Activated CD8-positive, alpha-beta T cell treated with anti-CD3 and anti-CD28 coated beads for 36 hours (primary cell): Measurements from ENCODE around the gene VAMP1. TPM values are rescaled to one million over a fixed set of nuclear protein-coding genes. Genes with fewer than 3 reads are reported as not detected.

Experiments
- ATAC-seq: fragments of 200-7000 bp; cut with Tn5 transposase; one replicate; pipeline ENCODE4 v1.10.0; 2021; ENCODE audit warnings: mild to moderate bottlenecking, moderate library complexity
- CTCF ChIA-PET: fragments of 350-600 bp; sonication (Branson Sonifier 250); formaldehyde crosslinking; loops from one replicate; lab custom pipeline; 2021; ENCODE audit warnings: antibody characterized with exemption; lab: Charles Lee
- POLR2A ChIA-PET: fragments of 350-600 bp; sonication (Branson Sonifier 250); formaldehyde crosslinking; loops from one replicate; lab custom pipeline; 2021; ENCODE audit warnings: antibody characterized with exemption; lab: Charles Lee
- DNase-seq: peaks from one replicate; pipeline ENCODE4 v3.0.0-alpha.2; 2020
- H3K27ac Mint-ChIP-seq: one replicate; pipeline ENCODE4 v1.8.0; 2021; ENCODE audit warnings: mild to moderate bottlenecking, mixed read lengths
- H3K27me3 Mint-ChIP-seq: one replicate; pipeline ENCODE4 v1.8.0; 2021; ENCODE audit warnings: mixed read lengths
- H3K36me3 Mint-ChIP-seq: one replicate; pipeline ENCODE4 v1.8.0; 2021; ENCODE audit warnings: low read depth, mixed read lengths
- H3K4me1 Mint-ChIP-seq: one replicate; pipeline ENCODE4 v1.8.0; 2021; ENCODE audit warnings: low read depth, mixed read lengths
- H3K4me3 Mint-ChIP-seq: one replicate; pipeline ENCODE4 v1.8.0; 2021; ENCODE audit warnings: mild to moderate bottlenecking, moderate library complexity, mixed read lengths
- H3K9me3 Mint-ChIP-seq: one replicate; pipeline ENCODE4 v1.8.0; 2021; ENCODE audit warnings: mixed read lengths
- intact Hi-C: fragments of 100-400 bp; cut with micrococcal nuclease; formaldehyde crosslinking; loops from one replicate; pipeline ENCODE4 v1.10.0; 2022
- total RNA-seq, 2 experiments: library from RNA; stranded (reverse); gene quantifications; one replicate each; pipeline ENCODE4 v1.2.3, GENCODE V29; 2021
- TF ChIP-seq, protein P1 (sequence below): fragments of 200-600 bp; IDR thresholded peaks from one replicate; pipeline ENCODE4 v1.8.0; 2022; ENCODE audit warnings: antibody characterized with exemption, mild to moderate bottlenecking

VAMP1 gene
- total RNA-seq, 2 experiments from 2014 or later: 50.0 to 51.2 TPM

DNA sequence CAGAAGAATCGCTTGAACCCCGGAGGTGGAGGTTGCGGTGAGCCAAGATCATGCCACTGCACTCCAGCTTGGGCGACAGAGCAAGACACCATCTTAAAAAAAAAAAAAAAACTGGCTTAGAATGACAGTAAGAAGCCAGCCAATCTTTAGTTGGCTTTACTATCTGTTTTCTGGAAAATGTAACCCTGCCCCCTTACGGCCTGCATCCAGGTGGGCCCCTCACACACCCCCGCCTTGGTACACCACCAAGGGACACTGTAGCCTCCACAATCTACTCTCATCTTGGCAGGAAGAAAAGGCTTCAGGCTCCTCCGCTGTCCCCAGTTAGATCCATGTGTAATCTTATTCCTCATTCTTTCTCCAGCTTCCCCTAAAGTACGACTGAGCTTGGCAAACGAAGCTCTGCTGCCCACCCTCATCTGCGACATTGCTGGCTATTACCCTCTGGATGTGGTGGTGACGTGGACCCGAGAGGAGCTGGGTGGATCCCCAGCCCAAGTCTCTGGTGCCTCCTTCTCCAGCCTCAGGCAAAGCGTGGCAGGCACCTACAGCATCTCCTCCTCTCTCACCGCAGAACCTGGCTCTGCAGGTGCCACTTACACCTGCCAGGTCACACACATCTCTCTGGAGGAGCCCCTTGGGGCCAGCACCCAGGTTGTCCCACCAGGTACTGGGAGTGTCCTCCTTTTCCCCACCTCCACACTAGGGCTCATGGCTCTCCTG is 12.0 kb downstream of the VAMP1 start:
- Mint-ChIP-seq H3K27me3 (no peaks in the 10 kb centered on the region), H3K9me3 (no peaks in the 10 kb centered on the region), H3K27ac (peak overlapping the region; percentile 60), H3K4me3 (no peak overlapping the region), H3K4me1 (peaks cover 81% of the 10 kb centered on the region), H3K36me3 (peaks cover 92% of the 10 kb centered on the region)
- intact Hi-C loops: no loop called here
- POLR2A ChIA-PET: interaction anchor here (1.1 to 14.3 kb wide), 6 partner anchors 11 to 77 kb away, joined by 3 to 267 read pairs (median 72); partner anchors contain the start of genes CD27, GAPDH and VAMP1
- CTCF ChIA-PET: interaction anchor here (0.8 to 6.6 kb wide), 3 partner anchors 16 to 79 kb away, joined by 4 to 101 read pairs (median 8); no protein-coding TSS in a partner anchor
- DNase-seq (no peak), ATAC-seq (no peak)
- TF ChIP-seq, protein P1, sequence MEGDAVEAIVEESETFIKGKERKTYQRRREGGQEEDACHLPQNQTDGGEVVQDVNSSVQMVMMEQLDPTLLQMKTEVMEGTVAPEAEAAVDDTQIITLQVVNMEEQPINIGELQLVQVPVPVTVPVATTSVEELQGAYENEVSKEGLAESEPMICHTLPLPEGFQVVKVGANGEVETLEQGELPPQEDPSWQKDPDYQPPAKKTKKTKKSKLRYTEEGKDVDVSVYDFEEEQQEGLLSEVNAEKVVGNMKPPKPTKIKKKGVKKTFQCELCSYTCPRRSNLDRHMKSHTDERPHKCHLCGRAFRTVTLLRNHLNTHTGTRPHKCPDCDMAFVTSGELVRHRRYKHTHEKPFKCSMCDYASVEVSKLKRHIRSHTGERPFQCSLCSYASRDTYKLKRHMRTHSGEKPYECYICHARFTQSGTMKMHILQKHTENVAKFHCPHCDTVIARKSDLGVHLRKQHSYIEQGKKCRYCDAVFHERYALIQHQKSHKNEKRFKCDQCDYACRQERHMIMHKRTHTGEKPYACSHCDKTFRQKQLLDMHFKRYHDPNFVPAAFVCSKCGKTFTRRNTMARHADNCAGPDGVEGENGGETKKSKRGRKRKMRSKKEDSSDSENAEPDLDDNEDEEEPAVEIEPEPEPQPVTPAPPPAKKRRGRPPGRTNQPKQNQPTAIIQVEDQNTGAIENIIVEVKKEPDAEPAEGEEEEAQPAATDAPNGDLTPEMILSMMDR: no peak

DNA sequence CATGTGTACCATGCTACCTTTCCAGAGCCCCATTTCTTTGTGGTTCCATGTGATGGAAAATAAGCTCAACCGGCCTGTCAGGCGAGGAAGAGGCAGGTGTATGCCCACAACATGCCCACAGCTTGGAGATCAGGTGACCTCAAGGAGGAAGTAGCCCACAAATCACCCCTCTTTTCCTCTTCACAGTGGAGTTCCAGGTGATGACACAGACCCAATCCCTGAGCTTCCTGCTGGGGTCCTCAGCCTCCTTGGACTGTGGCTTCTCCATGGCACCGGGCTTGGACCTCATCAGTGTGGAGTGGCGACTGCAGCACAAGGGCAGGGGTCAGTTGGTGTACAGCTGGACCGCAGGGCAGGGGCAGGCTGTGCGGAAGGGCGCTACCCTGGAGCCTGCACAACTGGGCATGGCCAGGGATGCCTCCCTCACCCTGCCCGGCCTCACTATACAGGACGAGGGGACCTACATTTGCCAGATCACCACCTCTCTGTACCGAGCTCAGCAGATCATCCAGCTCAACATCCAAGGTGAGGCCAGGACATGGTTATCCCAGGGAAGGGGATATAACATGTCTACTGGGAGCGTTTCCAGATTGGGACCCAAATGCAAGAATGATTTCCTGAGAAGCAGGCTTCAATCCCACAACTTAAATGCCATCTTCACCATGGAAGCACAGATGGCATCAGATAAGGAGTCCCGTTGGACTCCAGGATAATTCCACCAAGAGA is 13.1 kb downstream of the VAMP1 start:
- ChIA-PET CTCF (interaction anchor here (0.5 to 1.4 kb wide), 7 partner anchors 8 to 131 kb away, joined by 3 to 15 read pairs (median 4); partner anchors contain the start of gene VAMP1), POLR2A (interaction anchor here (0.7 to 14.3 kb wide), 7 partner anchors 8 to 123 kb away, joined by 3 to 267 read pairs (median 8); partner anchors contain the start of genes CD27, GAPDH and VAMP1)
- no peaks in the 10 kb centered on the region for H3K27me3 Mint-ChIP-seq
- H3K4me1 Mint-ChIP-seq: peaks cover 73% of the 10 kb centered on the region
- no peak overlapping the region for H3K4me3 Mint-ChIP-seq
- no peak for DNase-seq
- peak overlapping the region; percentile 81 for H3K27ac Mint-ChIP-seq
- H3K9me3 Mint-ChIP-seq: no peaks in the 10 kb centered on the region
- no peak for ATAC-seq
- TF ChIP-seq, protein P1: no peak
- peaks cover 92% of the 10 kb centered on the region for H3K36me3 Mint-ChIP-seq
- intact Hi-C loops: no loop called here

DNA sequence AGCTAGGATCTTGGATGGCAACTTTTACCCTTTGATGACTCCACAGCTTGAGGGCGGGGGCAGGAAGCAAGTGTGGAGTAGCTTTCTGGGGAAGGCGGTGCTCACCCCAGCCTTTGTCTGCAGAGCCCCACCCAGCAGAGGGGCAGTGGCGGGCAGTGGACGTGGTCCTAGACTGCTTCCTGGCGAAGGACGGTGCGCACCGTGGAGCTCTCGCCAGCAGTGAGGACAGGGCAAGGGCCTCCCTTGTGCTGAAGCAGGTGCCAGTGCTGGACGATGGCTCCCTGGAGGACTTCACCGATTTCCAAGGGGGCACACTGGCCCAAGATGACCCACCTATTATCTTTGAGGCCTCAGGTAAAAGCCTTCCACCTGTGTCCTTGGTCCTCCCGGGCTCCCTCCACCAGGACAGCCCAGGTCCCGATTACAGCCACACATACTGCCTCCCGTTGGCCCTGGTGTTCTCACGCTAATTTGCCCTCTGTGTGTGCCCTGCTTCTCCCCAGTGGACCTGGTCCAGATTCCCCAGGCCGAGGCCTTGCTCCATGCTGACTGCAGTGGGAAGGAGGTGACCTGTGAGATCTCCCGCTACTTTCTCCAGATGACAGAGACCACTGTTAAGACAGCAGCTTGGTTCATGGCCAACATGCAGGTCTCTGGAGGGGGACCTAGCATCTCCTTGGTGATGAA is 17.4 kb downstream of the VAMP1 start:
- peaks cover 58% of the 10 kb centered on the region for H3K4me1 Mint-ChIP-seq
- DNase-seq (peak; percentile 58), ATAC-seq (peak; percentile 14)
- ChIA-PET CTCF (interaction anchor here (2.2 to 7.0 kb wide), 5 partner anchors 10 to 30 kb away, joined by 7 to 81 read pairs (median 8); no protein-coding TSS in a partner anchor), POLR2A (interaction anchor here (0.8 to 14.3 kb wide), 14 partner anchors 9 to 112 kb away, joined by 3 to 267 read pairs (median 12); partner anchors contain the start of genes CD27, GAPDH, MRPL51 and TNFRSF1A)
- peaks cover 90% of the 10 kb centered on the region for H3K36me3 Mint-ChIP-seq
- H3K4me3 Mint-ChIP-seq: peak overlapping the region; percentile 97
- TF ChIP-seq, protein P1: no peak
- intact Hi-C loops: no loop called here
- H3K27me3 Mint-ChIP-seq: no peaks in the 10 kb centered on the region
- peak overlapping the region; percentile 99 for H3K27ac Mint-ChIP-seq
- no peaks in the 10 kb centered on the region for H3K9me3 Mint-ChIP-seq

DNA sequence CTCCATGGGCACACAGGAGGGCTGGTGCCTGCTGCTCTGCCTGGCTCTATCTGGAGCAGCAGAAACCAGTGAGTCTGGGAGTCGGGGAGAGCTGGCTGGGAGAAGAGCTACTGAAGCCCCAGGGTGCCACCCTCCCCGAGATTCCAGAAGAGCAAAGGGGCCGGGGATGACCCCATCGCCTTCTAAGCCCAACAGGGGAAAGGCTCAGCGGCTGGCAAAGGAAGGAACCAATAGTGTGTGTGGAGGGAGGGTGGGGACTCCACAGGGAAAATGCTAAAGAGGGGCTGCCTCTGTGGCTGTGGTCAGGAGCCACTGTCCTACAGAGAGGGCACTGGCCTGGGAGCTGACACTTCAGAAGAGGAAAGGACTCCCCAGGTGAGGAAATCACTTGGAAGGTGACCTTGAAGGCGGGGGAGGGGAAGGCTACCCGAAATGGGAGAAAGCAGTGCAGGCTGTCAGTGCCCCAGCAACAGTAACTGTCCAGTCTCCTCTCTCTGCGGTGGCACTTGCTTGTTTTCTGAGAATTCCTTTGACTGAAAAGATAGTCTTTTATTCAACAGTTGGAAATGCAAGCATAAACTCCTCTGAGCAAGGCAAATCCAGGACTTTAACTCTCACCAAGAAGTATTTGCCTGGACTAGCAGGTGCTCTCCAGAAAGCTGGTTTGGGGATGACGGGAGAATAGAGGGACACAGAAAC is 18.1 kb downstream of the VAMP1 start:
- ATAC-seq (peak; percentile 2), DNase-seq (no peak)
- ChIA-PET POLR2A (interaction anchor here (0.8 to 14.3 kb wide), 18 partner anchors 9 to 120 kb away, joined by 3 to 267 read pairs (median 10); partner anchors contain the start of genes CD27, GAPDH, MRPL51 and TNFRSF1A), CTCF (interaction anchor here (0.6 to 7.0 kb wide), 11 partner anchors 9 to 430 kb away, joined by 3 to 81 read pairs (median 7); partner anchors contain the start of gene VAMP1)
- Mint-ChIP-seq H3K4me1 (peaks cover 60% of the 10 kb centered on the region), H3K9me3 (no peaks in the 10 kb centered on the region), H3K27me3 (no peaks in the 10 kb centered on the region), H3K36me3 (peaks cover 90% of the 10 kb centered on the region), H3K27ac (peak overlapping the region; percentile 99), H3K4me3 (peak overlapping the region; percentile 97)
- TF ChIP-seq, protein P1: no peak
- intact Hi-C loops: no loop called here
